HEK293 (cell line): ENCODE results near the gene CD244.

ENCODE experiments used
- CTCF ChIA-PET: fragments of 350-600 bp; formaldehyde crosslinking; extraction: SDS; loops from one replicate; lab custom pipeline; 2021; ENCODE audit warnings: antibody characterized with exemption; lab: Yijun Ruan, JAX
- POLR2A ChIA-PET: fragments of 300-600 bp; formaldehyde crosslinking; extraction: SDS; loops from one replicate; lab custom pipeline; 2020; ENCODE audit warnings: antibody characterized with exemption, inconsistent platforms; lab: Yijun Ruan, JAX
- H3K27ac ChIP-seq: fragments of 200-500 bp; sonication (Bioruptor generic); 2 replicates; pipeline ENCODE4 v1.5.1; 2014; ENCODE audit warnings: low read depth, low read length, control low read depth, inconsistent platforms; ENCODE audit errors: extremely low read depth
- H3K36me3 ChIP-seq, 2 experiments: fragments of 200-500 bp in 1 of 2; sonication (Bioruptor generic) in 1 of 2; 1 replicate in 1 of 2; 2 replicates in 1 of 2; pipeline ENCODE4 v1.5.1; 2014 to 2017; ENCODE audit warnings: inconsistent platforms in 2 of 2, low read length in 2 of 2; ENCODE audit not compliant: control insufficient read depth in 2 of 2, insufficient read depth in 1 of 2
- H3K4me1 ChIP-seq: fragments of 200-500 bp; sonication (Bioruptor generic); 2 replicates; pipeline ENCODE4 v1.5.1; 2014; ENCODE audit warnings: mild to moderate bottlenecking, low read length, inconsistent platforms; ENCODE audit not compliant: control insufficient read depth, insufficient read depth
- H3K4me3 ChIP-seq: 2 replicates; pipeline ENCODE4 v1.5.1; 2011; ENCODE audit warnings: low read depth, mild to moderate bottlenecking, control low read depth, low read length, moderate library complexity
- H3K9me3 ChIP-seq: fragments of 200-500 bp; sonication (Bioruptor generic); 2 replicates; pipeline ENCODE4 v1.5.1; 2014; ENCODE audit warnings: low read depth, low read length, inconsistent platforms; ENCODE audit not compliant: control insufficient read depth, insufficient read depth
- FEZF1 ChIP-seq: fragments of 450-650 bp; formaldehyde crosslinking; IDR thresholded peaks from 2 replicates; pipeline ENCODE4 v1.5.1; 2016; ENCODE audit warnings: missing biosample characterization, missing genetic modification characterization
- SCRT2 ChIP-seq: fragments of 450-650 bp; formaldehyde crosslinking; IDR thresholded peaks from 2 replicates; pipeline ENCODE4 v1.5.1; 2016; ENCODE audit warnings: missing biosample characterization, missing genetic modification characterization
- YY1 ChIP-seq: fragments of 450-650 bp; formaldehyde crosslinking; IDR thresholded peaks from 2 replicates; pipeline ENCODE4 v1.5.1; 2018; ENCODE audit warnings: missing biosample characterization, missing genetic modification characterization
- ZNF146 ChIP-seq: fragments of 450-650 bp; formaldehyde crosslinking; IDR thresholded peaks from 2 replicates; pipeline ENCODE4 v1.5.1; 2016; ENCODE audit warnings: missing biosample characterization, missing genetic modification characterization
- ZNF23 ChIP-seq: fragments of 450-650 bp; formaldehyde crosslinking; IDR thresholded peaks from 2 replicates; pipeline ENCODE4 v1.5.1; 2016; ENCODE audit warnings: missing biosample characterization, missing genetic modification characterization, borderline replicate concordance
- ZNF341 ChIP-seq: fragments of 450-650 bp; formaldehyde crosslinking; IDR thresholded peaks from 2 replicates; pipeline ENCODE4; 2016; ENCODE audit warnings: low read depth, missing biosample characterization, missing genetic modification characterization
- ZNF391 ChIP-seq: fragments of 450-650 bp; formaldehyde crosslinking; IDR thresholded peaks from 2 replicates; pipeline ENCODE4 v1.5.1; 2016; ENCODE audit warnings: low read depth, missing biosample characterization, missing genetic modification characterization, borderline replicate concordance
- ZNF404 ChIP-seq: fragments of 450-650 bp; formaldehyde crosslinking; IDR thresholded peaks from 2 replicates; pipeline ENCODE4 v1.5.1; 2017; ENCODE audit warnings: missing biosample characterization, missing genetic modification characterization
- ZXDB ChIP-seq: fragments of 450-650 bp; formaldehyde crosslinking; IDR thresholded peaks from 2 replicates; pipeline ENCODE4 v1.5.1; 2016; ENCODE audit warnings: missing biosample characterization, missing genetic modification characterization
- TF ChIP-seq, protein P1 (sequence below): fragments of 450-650 bp; formaldehyde crosslinking; IDR thresholded peaks from 2 replicates; pipeline ENCODE4 v1.5.1; 2016; ENCODE audit warnings: missing biosample characterization, missing genetic modification characterization
- TF ChIP-seq, protein P2 (sequence below): fragments of 450-650 bp; formaldehyde crosslinking; IDR thresholded peaks from 2 replicates; pipeline ENCODE4 v1.5.1; 2016; ENCODE audit warnings: missing biosample characterization, missing genetic modification characterization
- TF ChIP-seq, protein P3 (sequence below): IDR thresholded peaks from 2 replicates; pipeline ENCODE4 v1.6.1; 2011; ENCODE audit warnings: mild to moderate bottlenecking, low read depth, low read length, borderline replicate concordance
- TF ChIP-seq, protein P4 (sequence below): fragments of 450-650 bp; formaldehyde crosslinking; IDR thresholded peaks from 2 replicates; pipeline ENCODE4 v1.5.1; 2016; ENCODE audit warnings: missing biosample characterization, missing genetic modification characterization

Gene CD244

DNA sequence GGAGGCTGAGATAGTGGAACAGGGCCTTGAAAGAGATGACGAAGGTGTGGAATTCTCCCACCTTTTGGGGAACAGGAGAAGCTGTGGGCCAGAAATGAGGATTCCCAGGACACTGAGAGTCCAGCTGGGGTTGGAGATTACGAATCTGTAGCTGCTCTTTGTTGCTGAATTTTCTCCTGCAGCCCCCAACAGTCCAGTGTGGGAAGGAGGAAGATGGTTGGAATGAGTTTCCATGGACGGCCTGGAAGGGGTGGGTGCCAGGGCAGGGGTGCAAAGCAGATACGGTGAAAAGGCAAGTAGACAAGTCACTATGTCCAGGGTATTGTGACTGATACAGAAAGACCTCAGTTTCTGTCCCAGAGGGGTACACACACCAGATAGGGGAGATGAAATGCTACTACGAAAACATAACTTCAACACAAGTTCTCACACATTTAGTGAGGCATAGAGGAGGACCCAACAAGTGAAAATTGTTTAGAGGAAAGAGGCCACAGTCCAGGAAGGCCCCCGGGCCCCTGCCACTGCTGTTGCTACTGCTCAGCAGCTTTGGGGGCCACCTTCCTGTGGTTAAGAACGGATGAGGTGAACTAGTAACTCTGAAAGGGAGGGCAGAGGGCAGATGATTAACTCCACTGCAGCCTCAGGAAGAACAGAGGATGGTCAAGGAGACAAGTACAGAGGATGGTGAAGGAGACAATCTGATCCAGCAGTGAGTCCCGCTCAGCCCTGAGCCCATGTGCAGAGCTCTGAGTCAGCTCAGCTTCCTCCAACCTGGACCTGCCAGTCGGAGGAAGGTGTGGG is 7.3 kb downstream of the CD244 start:
- TF ChIP-seq, protein P1, sequence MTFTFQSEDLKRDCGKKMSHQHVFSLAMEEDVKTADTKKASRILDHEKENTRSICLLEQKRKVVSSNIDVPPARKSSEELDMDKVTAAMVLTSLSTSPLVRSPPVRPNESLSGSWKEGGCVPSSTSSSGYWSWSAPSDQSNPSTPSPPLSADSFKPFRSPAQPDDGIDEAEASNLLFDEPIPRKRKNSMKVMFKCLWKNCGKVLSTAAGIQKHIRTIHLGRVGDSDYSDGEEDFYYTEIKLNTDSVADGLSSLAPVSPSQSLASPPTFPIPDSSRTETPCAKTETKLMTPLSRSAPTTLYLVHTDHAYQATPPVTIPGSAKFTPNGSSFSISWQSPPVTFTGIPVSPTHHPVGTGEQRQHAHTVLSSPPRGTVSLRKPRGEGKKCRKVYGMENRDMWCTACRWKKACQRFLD (tag by site-specific recombination): no peak
- TF ChIP-seq FEZF1 (tag by site-specific recombination) (no peak), ZNF404 (tag by site-specific recombination) (no peak)
- CTCF ChIA-PET: interaction anchor here (0.7 to 1.4 kb wide), 2 partner anchors 20 to 102 kb away, joined by 3 read pairs; no protein-coding TSS in a partner anchor

DNA sequence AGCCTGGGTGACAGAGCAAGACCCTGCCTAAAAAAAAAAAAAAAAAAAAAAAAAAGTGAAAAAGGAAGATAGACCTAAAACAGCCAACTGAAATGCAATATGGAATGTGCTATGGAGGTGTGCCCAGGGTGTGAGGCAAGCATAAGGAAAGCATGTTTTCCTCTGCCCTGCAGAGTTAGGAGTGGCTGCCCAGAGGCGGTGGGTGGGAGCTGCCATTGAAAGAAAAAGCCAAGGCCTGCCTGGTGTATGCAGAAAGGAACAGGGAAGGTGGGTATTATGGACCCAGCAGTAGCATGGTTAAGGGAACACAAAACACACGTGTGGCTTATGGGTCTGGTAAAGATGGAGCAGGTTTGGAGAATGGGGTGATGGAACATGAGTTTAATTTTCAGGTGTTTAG is 8.9 kb downstream of the CD244 start:
- H3K4me3 ChIP-seq: no peak overlapping the region

More for the DNA sequence above, 7.3 kb downstream of the CD244 start:
- POLR2A ChIA-PET: no interaction called here
- no peak overlapping the region for H3K27ac ChIP-seq
- H3K9me3 ChIP-seq: no peaks in the 10 kb centered on the region
- H3K4me3 ChIP-seq: no peak overlapping the region
- H3K36me3 ChIP-seq: no peaks in the 10 kb centered on the region
- no peaks in the 10 kb centered on the region for H3K4me1 ChIP-seq

DNA sequence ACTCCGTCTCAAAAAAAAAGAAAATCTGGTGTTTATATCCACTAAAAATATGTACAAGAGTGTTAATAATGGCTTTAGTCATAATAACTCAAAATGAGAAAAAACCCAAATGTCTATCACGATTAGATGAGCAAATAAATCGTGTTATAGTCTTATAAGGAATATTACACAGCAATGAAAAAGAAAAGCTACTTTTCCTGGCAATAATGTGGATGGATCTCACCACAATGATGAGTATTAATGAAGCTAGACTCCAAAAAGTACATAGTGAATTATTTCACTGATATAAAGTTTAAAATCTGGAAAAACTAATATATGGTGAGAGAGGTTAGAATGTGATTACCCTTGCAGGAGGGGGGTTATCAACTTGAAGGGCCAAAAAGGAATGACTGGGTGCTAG is 9.7 kb downstream of the CD244 start:
- Histone ChIP-seq H3K4me1 (no peaks in the 10 kb centered on the region), H3K36me3 (no peaks in the 10 kb centered on the region), H3K27ac (no peak overlapping the region), H3K4me3 (no peak overlapping the region), H3K9me3 (no peaks in the 10 kb centered on the region)
- ChIA-PET CTCF (interaction anchor here (1.0 kb wide), 1 partner anchor 22 kb away, joined by 4 read pairs; no protein-coding TSS in a partner anchor), POLR2A (no interaction called here)
- TF ChIP-seq ZNF146 (tag by site-specific recombination) (peak; percentile 80), ZXDB (tag by site-specific recombination) (no peak)

More for the DNA sequence above, 8.9 kb downstream of the CD244 start:
- no peaks in the 10 kb centered on the region for H3K9me3 ChIP-seq
- no peak overlapping the region for H3K27ac ChIP-seq
- no peaks in the 10 kb centered on the region for H3K36me3 ChIP-seq
- TF ChIP-seq ZNF391: no peak
- no peak for TF ChIP-seq ZNF341
- TF ChIP-seq, protein P2, sequence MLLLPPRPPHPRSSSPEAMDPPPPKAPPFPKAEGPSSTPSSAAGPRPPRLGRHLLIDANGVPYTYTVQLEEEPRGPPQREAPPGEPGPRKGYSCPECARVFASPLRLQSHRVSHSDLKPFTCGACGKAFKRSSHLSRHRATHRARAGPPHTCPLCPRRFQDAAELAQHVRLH (tag by site-specific recombination): no peak
- TF ChIP-seq YY1: no peak
- TF ChIP-seq, protein P3, sequence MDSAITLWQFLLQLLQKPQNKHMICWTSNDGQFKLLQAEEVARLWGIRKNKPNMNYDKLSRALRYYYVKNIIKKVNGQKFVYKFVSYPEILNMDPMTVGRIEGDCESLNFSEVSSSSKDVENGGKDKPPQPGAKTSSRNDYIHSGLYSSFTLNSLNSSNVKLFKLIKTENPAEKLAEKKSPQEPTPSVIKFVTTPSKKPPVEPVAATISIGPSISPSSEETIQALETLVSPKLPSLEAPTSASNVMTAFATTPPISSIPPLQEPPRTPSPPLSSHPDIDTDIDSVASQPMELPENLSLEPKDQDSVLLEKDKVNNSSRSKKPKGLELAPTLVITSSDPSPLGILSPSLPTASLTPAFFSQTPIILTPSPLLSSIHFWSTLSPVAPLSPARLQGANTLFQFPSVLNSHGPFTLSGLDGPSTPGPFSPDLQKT: no peak
- TF ChIP-seq SCRT2: no peak
- TF ChIP-seq ZNF23 (tag by site-specific recombination): no peak
- TF ChIP-seq, protein P4, sequence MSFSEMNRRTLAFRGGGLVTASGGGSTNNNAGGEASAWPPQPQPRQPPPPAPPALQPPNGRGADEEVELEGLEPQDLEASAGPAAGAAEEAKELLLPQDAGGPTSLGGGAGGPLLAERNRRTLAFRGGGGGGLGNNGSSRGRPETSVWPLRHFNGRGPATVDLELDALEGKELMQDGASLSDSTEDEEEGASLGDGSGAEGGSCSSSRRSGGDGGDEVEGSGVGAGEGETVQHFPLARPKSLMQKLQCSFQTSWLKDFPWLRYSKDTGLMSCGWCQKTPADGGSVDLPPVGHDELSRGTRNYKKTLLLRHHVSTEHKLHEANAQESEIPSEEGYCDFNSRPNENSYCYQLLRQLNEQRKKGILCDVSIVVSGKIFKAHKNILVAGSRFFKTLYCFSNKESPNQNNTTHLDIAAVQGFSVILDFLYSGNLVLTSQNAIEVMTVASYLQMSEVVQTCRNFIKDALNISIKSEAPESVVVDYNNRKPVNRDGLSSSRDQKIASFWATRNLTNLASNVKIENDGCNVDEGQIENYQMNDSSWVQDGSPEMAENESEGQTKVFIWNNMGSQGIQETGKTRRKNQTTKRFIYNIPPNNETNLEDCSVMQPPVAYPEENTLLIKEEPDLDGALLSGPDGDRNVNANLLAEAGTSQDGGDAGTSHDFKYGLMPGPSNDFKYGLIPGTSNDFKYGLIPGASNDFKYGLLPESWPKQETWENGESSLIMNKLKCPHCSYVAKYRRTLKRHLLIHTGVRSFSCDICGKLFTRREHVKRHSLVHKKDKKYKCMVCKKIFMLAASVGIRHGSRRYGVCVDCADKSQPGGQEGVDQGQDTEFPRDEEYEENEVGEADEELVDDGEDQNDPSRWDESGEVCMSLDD (tag by site-specific recombination): no peak
- no peak for TF ChIP-seq ZNF146 (tag by site-specific recombination)
- no peak for TF ChIP-seq ZXDB (tag by site-specific recombination)
- H3K4me1 ChIP-seq: no peaks in the 10 kb centered on the region
- CTCF ChIA-PET: interaction anchor here (0.7 kb wide), 1 partner anchor 55 kb away, joined by 3 read pairs; no protein-coding TSS in a partner anchor
- POLR2A ChIA-PET: no interaction called here
